Caco-2 (cell line): ENCODE measurements around the gene PDSS2. TPM values are rescaled to one million over a fixed set of nuclear protein-coding genes. Genes with fewer than 3 reads are reported as not detected.
"Not testable (repeated sequence)": the region's sequence is repeated elsewhere in the genome, so short reads cannot be mapped to it uniquely, and the experiment has no call there.

Source experiments
- BruUV-seq: library from RNA; stranded (reverse); fragments of 400-500 nt; replicated peaks from 2 replicates; lab custom pipeline; 2021; lab: Mats Ljungman, UMichigan
- CTCF ChIA-PET: fragments of 300-600 bp; sonication (Branson Sonifier 250); formaldehyde crosslinking; loops from one replicate; lab custom pipeline; 2022; ENCODE audit warnings: antibody characterized with exemption; lab: Charles Lee
- POLR2A ChIA-PET: fragments of 300-600 bp; sonication (Branson Sonifier 250); formaldehyde crosslinking; loops from one replicate; lab custom pipeline; 2022; ENCODE audit warnings: antibody characterized with exemption; lab: Charles Lee
- DNase-seq, 2 experiments: peaks; one replicate each; pipeline versions ENCODE4 v3.0.0 to v3.0.0-alpha.2; 2020 to 2022
- H3K27me3 ChIP-seq: replicated peaks from 2 replicates; pipeline ENCODE4 v1.6.0; 2011; ENCODE audit warnings: low read length; ENCODE audit not compliant: control insufficient read depth, insufficient read depth
- H3K36me3 ChIP-seq: 2 replicates; pipeline ENCODE4 v1.5.1; 2011; ENCODE audit warnings: low read length; ENCODE audit not compliant: control insufficient read depth, insufficient read depth
- H3K4me1 ChIP-seq: fragments of 250-450 bp; sonication (Bioruptor Pico); 2 replicates; pipeline ENCODE4 v1.5.1; 2020; ENCODE audit warnings: mild to moderate bottlenecking
- H3K4me3 ChIP-seq: 2 replicates; pipeline ENCODE4 v1.5.1; 2011; ENCODE audit warnings: low read depth, mild to moderate bottlenecking, control low read depth, low read length
- H3K9me3 ChIP-seq: fragments of 250-450 bp; sonication (Bioruptor Pico); 2 replicates; pipeline ENCODE4 v1.5.1; 2020; ENCODE audit warnings: mild to moderate bottlenecking, moderate library complexity
- H3K27ac Mint-ChIP-seq: one replicate; pipeline ENCODE4 v1.8.0; 2022; ENCODE audit warnings: mixed read lengths; ENCODE audit not compliant: unreplicated experiment
- H3K27me3 Mint-ChIP-seq: one replicate; pipeline ENCODE4 v1.8.0; 2022; ENCODE audit warnings: mixed read lengths; ENCODE audit not compliant: insufficient read depth, unreplicated experiment
- H3K36me3 Mint-ChIP-seq: one replicate; pipeline ENCODE4 v1.8.0; 2022; ENCODE audit warnings: mild to moderate bottlenecking, mixed read lengths; ENCODE audit not compliant: insufficient read depth, unreplicated experiment
- H3K4me1 Mint-ChIP-seq: one replicate; pipeline ENCODE4 v1.8.0; 2022; ENCODE audit warnings: low read depth, mixed read lengths; ENCODE audit not compliant: unreplicated experiment
- H3K4me3 Mint-ChIP-seq: one replicate; pipeline ENCODE4 v1.8.0; 2022; ENCODE audit warnings: mild to moderate bottlenecking, moderate library complexity, mixed read lengths; ENCODE audit not compliant: unreplicated experiment
- H3K9me3 Mint-ChIP-seq: one replicate; pipeline ENCODE4 v1.8.0; 2022; ENCODE audit warnings: mixed read lengths; ENCODE audit not compliant: unreplicated experiment
- intact Hi-C: fragments of 100-400 bp; cut with micrococcal nuclease; formaldehyde crosslinking; loops from one replicate; pipeline ENCODE4 v1.10.0; 2022; ENCODE audit not compliant: unreplicated experiment
- total RNA-seq: library from RNA; stranded (reverse); gene quantifications from 2 replicates; pipeline ENCODE4 v1.2.3, GENCODE V29; 2022
- TF ChIP-seq, protein P1 (sequence below), 2 experiments: fragments of 200-600 bp in 1 of 2; IDR thresholded peaks; 1 replicate in 1 of 2; 2 replicates in 1 of 2; pipeline versions ENCODE4 v1.5.1 to v1.8.0; 2011 to 2022; ENCODE audit warnings: antibody characterized with exemption in 1 of 2, control low read depth in 1 of 2, inconsistent platforms in 1 of 2, low read depth in 1 of 2, low read length in 1 of 2, mild to moderate bottlenecking in 1 of 2, moderate library complexity in 1 of 2; ENCODE audit not compliant: insufficient read depth in 1 of 2, severe bottlenecking in 1 of 2, unreplicated experiment in 1 of 2

The PDSS2 gene
- total RNA-seq, 1 experiment from 2014 or later, result 10.3 TPM

DNA sequence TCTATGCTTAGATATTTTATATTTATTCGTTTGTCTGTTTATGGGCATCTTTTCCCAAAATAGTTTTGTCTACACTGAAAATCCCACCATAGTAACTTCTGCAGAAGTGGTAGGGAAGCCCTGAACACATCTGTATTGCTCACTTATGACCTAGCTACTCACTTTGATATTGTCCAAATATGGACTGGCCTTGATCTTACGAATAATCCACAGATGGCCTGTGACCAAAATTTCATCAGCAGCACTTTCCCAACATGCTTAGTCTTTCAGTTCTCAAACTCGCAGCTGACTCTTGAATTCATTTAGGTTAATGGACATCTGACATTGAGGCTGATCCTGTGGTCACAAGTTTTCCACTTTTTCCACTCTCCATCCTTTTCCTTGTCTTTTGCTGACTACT lies 263.2 kb downstream of the PDSS2 start:
- intact Hi-C loops, result no loop called here
- CTCF ChIA-PET, result no interaction called here

DNA sequence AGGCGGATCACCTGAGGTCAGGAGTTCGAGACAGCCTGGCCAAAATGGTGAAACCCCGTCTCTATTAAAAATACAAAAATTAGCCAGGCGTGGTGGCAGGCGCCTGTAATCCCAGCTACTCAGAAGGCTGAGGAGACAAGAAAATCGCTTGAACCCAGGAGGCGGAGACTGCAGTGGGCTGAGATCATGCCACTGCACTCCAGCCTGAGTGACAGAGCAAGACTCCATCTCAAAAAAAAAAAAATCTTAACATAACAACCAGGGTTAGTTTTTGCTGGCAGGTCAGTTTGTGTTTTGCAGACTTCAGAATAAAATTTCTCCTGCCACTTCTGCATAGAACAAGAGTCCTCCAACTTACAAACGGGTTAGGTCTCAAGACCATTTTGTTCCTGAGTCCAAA lies 264.6 kb downstream of the PDSS2 start:
- H3K4me3 Mint-ChIP-seq, H3K27ac Mint-ChIP-seq, H3K36me3 Mint-ChIP-seq, POLR2A ChIA-PET, H3K4me3 ChIP-seq, CTCF ChIA-PET, H3K9me3 ChIP-seq, H3K27me3 Mint-ChIP-seq, BruUV-seq, H3K4me1 ChIP-seq, H3K4me1 Mint-ChIP-seq, DNase-seq, intact Hi-C loops, H3K36me3 ChIP-seq, H3K27me3 ChIP-seq, H3K9me3 Mint-ChIP-seq: not testable (repeated sequence)

More for the DNA sequence above, 263.2 kb downstream of the PDSS2 start:
- no peaks in the 10 kb centered on the region for H3K27me3 Mint-ChIP-seq
- no peaks in the 10 kb centered on the region for H3K27me3 ChIP-seq
- TF ChIP-seq, protein P1, sequence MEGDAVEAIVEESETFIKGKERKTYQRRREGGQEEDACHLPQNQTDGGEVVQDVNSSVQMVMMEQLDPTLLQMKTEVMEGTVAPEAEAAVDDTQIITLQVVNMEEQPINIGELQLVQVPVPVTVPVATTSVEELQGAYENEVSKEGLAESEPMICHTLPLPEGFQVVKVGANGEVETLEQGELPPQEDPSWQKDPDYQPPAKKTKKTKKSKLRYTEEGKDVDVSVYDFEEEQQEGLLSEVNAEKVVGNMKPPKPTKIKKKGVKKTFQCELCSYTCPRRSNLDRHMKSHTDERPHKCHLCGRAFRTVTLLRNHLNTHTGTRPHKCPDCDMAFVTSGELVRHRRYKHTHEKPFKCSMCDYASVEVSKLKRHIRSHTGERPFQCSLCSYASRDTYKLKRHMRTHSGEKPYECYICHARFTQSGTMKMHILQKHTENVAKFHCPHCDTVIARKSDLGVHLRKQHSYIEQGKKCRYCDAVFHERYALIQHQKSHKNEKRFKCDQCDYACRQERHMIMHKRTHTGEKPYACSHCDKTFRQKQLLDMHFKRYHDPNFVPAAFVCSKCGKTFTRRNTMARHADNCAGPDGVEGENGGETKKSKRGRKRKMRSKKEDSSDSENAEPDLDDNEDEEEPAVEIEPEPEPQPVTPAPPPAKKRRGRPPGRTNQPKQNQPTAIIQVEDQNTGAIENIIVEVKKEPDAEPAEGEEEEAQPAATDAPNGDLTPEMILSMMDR (IDR thresholded peaks at IDR 0.05; ENCODE audit: insufficient read depth in 1 of 2, low read depth in 1 of 2, low read length in 1 of 2, severe bottlenecking in 1 of 2, unreplicated experiment in 1 of 2), result no peak
- BruUV-seq, result no TSS peak
- no peak for DNase-seq
- no peaks in the 10 kb centered on the region for H3K9me3 ChIP-seq
- H3K4me1 ChIP-seq, result no peaks in the 10 kb centered on the region
- no peak overlapping the region for H3K27ac Mint-ChIP-seq
- no peak overlapping the region for H3K4me3 Mint-ChIP-seq
- H3K4me3 ChIP-seq, result no peak overlapping the region
- POLR2A ChIA-PET, result no interaction called here
- no peaks in the 10 kb centered on the region for H3K9me3 Mint-ChIP-seq
- no peaks in the 10 kb centered on the region for H3K36me3 Mint-ChIP-seq
- no peaks in the 10 kb centered on the region for H3K4me1 Mint-ChIP-seq
- H3K36me3 ChIP-seq, result no peaks in the 10 kb centered on the region

- BruUV-seq, result no TSS peak
- ChIA-PET CTCF (no interaction called here), POLR2A (no interaction called here)
- Histone ChIP-seq H3K9me3 (no peaks in the 10 kb centered on the region), H3K4me1 (no peaks in the 10 kb centered on the region), H3K4me3 (no peak overlapping the region), H3K36me3 (no peaks in the 10 kb centered on the region), H3K27me3 (no peaks in the 10 kb centered on the region)
- H3K9me3 Mint-ChIP-seq, result no peaks in the 10 kb centered on the region
- no peak for DNase-seq
- intact Hi-C loops, result no loop called here
- H3K27me3 Mint-ChIP-seq, result no peaks in the 10 kb centered on the region
- H3K4me3 Mint-ChIP-seq, result no peak overlapping the region
- TF ChIP-seq, protein P1 (IDR thresholded peaks at IDR 0.05; ENCODE audit: insufficient read depth in 1 of 2, low read depth in 1 of 2, low read length in 1 of 2, severe bottlenecking in 1 of 2, unreplicated experiment in 1 of 2), result no peak
- no peak overlapping the region for H3K27ac Mint-ChIP-seq
- H3K4me1 Mint-ChIP-seq, result no peaks in the 10 kb centered on the region
- H3K36me3 Mint-ChIP-seq, result no peaks in the 10 kb centered on the region
Measured at GRCh38 chr6:107192830-107193229, 266.5 kb downstream of the PDSS2 start.

GRCh38 chr6:107187630-107188029 lies 271.7 kb downstream of the PDSS2 start:
- Mint-ChIP-seq H3K27ac (peak overlapping the region; percentile 51), H3K27me3 (no peaks in the 10 kb centered on the region), H3K4me1 (no peaks in the 10 kb centered on the region), H3K4me3 (no peak overlapping the region), H3K36me3 (no peaks in the 10 kb centered on the region), H3K9me3 (no peaks in the 10 kb centered on the region)
- no peaks in the 10 kb centered on the region for H3K4me1 ChIP-seq
- ChIA-PET POLR2A (interaction anchor here (0.6 kb wide), 1 partner anchor 17 kb away, joined by 5 read pairs; no protein-coding TSS in a partner anchor), CTCF (no interaction called here)
- H3K36me3 ChIP-seq, result no peaks in the 10 kb centered on the region
- BruUV-seq, result no TSS peak
- DNase-seq, result no peak
- no peaks in the 10 kb centered on the region for H3K27me3 ChIP-seq
- H3K4me3 ChIP-seq, result no peak overlapping the region
- TF ChIP-seq, protein P1 (IDR thresholded peaks at IDR 0.05; ENCODE audit: insufficient read depth in 1 of 2, low read depth in 1 of 2, low read length in 1 of 2, severe bottlenecking in 1 of 2, unreplicated experiment in 1 of 2), result no peak
- H3K9me3 ChIP-seq, result no peaks in the 10 kb centered on the region
- intact Hi-C loops, result loop anchor here (5.0 kb wide), 2 partner anchors 130 to 270 kb away; partner anchors contain the start of gene PDSS2
